ENCODE data around the gene PTCD3. TPM values are rescaled to one million over a fixed set of nuclear protein-coding genes. Genes with fewer than 3 reads are reported as not detected.

PTCD3 gene
- total RNA-seq, 1 donor from 2014 or later, result 169 TPM

GRCh38 chr2:86102157-86102556 is 3.9 kb upstream of the PTCD3 start:
- Mint-ChIP-seq H3K4me3 (no peak overlapping the region), H3K27me3 (no peaks in the 10 kb centered on the region), H3K9me3 (no peaks in the 10 kb centered on the region), H3K36me3 (ENCODE audit: low read depth) (peaks cover 47% of the 10 kb centered on the region), H3K4me1 (peaks cover 38% of the 10 kb centered on the region), H3K27ac (no peak overlapping the region)
- DNase-seq, result no peak
- intact Hi-C loops (cut with micrococcal nuclease), result no loop called here

- H3K27me3 Mint-ChIP-seq, result no peaks in the 10 kb centered on the region
- peak within 1 kb of the TSS; percentile 96 for H3K27ac Mint-ChIP-seq
- H3K9me3 Mint-ChIP-seq, result no peaks in the 10 kb centered on the region
- H3K4me1 Mint-ChIP-seq, result peaks cover 43% of the 10 kb centered on the region
- peak within 1 kb of the TSS; percentile 94 for H3K4me3 Mint-ChIP-seq
- intact Hi-C loops (cut with micrococcal nuclease), result loop anchor here (1.0 to 5.0 kb wide), 4 partner anchors 37 to 778 kb away; partner anchors contain the start of genes MRPL35, TGOLN2 and USP39
- peak; percentile 95 for DNase-seq
- peaks cover 52% of the 10 kb centered on the region for H3K36me3 Mint-ChIP-seq (ENCODE audit: low read depth)
Observed at GRCh38 chr2:86105252-86105968, 625 bp upstream of the PTCD3 start, which contains the start of gene POLR1A. Gene POLR1A (minus strand): TSS chr2:86105886. CDS start chr2:86105776, 110 bp downstream.

GRCh38 chr2:86107031-86107430 is 996 bp downstream of the PTCD3 start:
- intact Hi-C loops (cut with micrococcal nuclease), result loop anchor here (2.0 to 5.0 kb wide), 5 partner anchors 35 to 780 kb away; partner anchors contain the start of genes KDM3A, TGOLN2 and USP39

GRCh38 chr2:86118130-86118529 is 12.1 kb downstream of the PTCD3 start:
- Mint-ChIP-seq H3K9me3 (no peaks in the 10 kb centered on the region), H3K36me3 (ENCODE audit: low read depth) (peaks cover 67% of the 10 kb centered on the region), H3K4me1 (peaks cover 7% of the 10 kb centered on the region), H3K27ac (peak overlapping the region; percentile 40), H3K4me3 (no peak overlapping the region), H3K27me3 (no peaks in the 10 kb centered on the region)
- intact Hi-C loops (cut with micrococcal nuclease), result no loop called here
- no peak for DNase-seq

More at GRCh38 chr2:86107031-86107430, 996 bp downstream of the PTCD3 start:
- Mint-ChIP-seq H3K27me3 (no peaks in the 10 kb centered on the region), H3K36me3 (ENCODE audit: low read depth) (peaks cover 56% of the 10 kb centered on the region), H3K4me3 (peak overlapping the region; percentile 94), H3K4me1 (peaks cover 38% of the 10 kb centered on the region), H3K27ac (peak overlapping the region; percentile 96), H3K9me3 (no peaks in the 10 kb centered on the region)
- no peak for DNase-seq

- Mint-ChIP-seq H3K27ac (no peak overlapping the region), H3K4me1 (no peaks in the 10 kb centered on the region), H3K9me3 (no peaks in the 10 kb centered on the region), H3K27me3 (no peaks in the 10 kb centered on the region), H3K36me3 (ENCODE audit: low read depth) (peaks cover 74% of the 10 kb centered on the region), H3K4me3 (no peak overlapping the region)
- intact Hi-C loops (cut with micrococcal nuclease), result no loop called here
- DNase-seq, result no peak
Observed at GRCh38 chr2:86123328-86123925, 17.4 kb downstream of the PTCD3 start.

- intact Hi-C loops (cut with micrococcal nuclease), result no loop called here
- Mint-ChIP-seq H3K9me3 (no peaks in the 10 kb centered on the region), H3K27ac (no peak overlapping the region), H3K4me1 (no peaks in the 10 kb centered on the region), H3K27me3 (no peaks in the 10 kb centered on the region), H3K4me3 (no peak overlapping the region), H3K36me3 (ENCODE audit: low read depth) (peaks cover 73% of the 10 kb centered on the region)
- DNase-seq, result no peak
Observed at GRCh38 chr2:86124683-86125082, 18.6 kb downstream of the PTCD3 start.

GRCh38 chr2:86134709-86135108 is 28.7 kb downstream of the PTCD3 start:
- H3K27ac Mint-ChIP-seq, result no peak overlapping the region
- intact Hi-C loops (cut with micrococcal nuclease), result no loop called here

GRCh38 chr2:86135653-86136052 is 29.6 kb downstream of the PTCD3 start:
- Mint-ChIP-seq H3K27ac (no peak overlapping the region), H3K4me1 (peaks cover 3% of the 10 kb centered on the region), H3K9me3 (no peaks in the 10 kb centered on the region), H3K4me3 (no peak overlapping the region), H3K27me3 (no peaks in the 10 kb centered on the region), H3K36me3 (ENCODE audit: low read depth) (peaks cover 88% of the 10 kb centered on the region)
- DNase-seq, result no peak
- intact Hi-C loops (cut with micrococcal nuclease), result no loop called here

More at GRCh38 chr2:86134709-86135108, 28.7 kb downstream of the PTCD3 start:
- Mint-ChIP-seq H3K4me3 (no peak overlapping the region), H3K27me3 (no peaks in the 10 kb centered on the region), H3K9me3 (no peaks in the 10 kb centered on the region), H3K36me3 (ENCODE audit: low read depth) (peaks cover 86% of the 10 kb centered on the region), H3K4me1 (peaks cover 3% of the 10 kb centered on the region)
- DNase-seq, result no peak

- intact Hi-C loops (cut with micrococcal nuclease), result no loop called here
- no peak overlapping the region for H3K27ac Mint-ChIP-seq
Observed at GRCh38 chr2:86136141-86136540, 30.1 kb downstream of the PTCD3 start.

GRCh38 chr2:86138736-86139625 is 32.9 kb downstream of the PTCD3 start:
- Mint-ChIP-seq H3K9me3 (no peaks in the 10 kb centered on the region), H3K27me3 (no peaks in the 10 kb centered on the region), H3K4me1 (peaks cover 3% of the 10 kb centered on the region), H3K36me3 (ENCODE audit: low read depth) (peaks cover 79% of the 10 kb centered on the region), H3K27ac (no peak overlapping the region), H3K4me3 (no peak overlapping the region)
- intact Hi-C loops (cut with micrococcal nuclease), result no loop called here
- DNase-seq, result no peak

More at GRCh38 chr2:86136141-86136540, 30.1 kb downstream of the PTCD3 start:
- Mint-ChIP-seq H3K4me3 (no peak overlapping the region), H3K27me3 (no peaks in the 10 kb centered on the region), H3K4me1 (peaks cover 3% of the 10 kb centered on the region), H3K36me3 (ENCODE audit: low read depth) (peaks cover 88% of the 10 kb centered on the region), H3K9me3 (no peaks in the 10 kb centered on the region)
- DNase-seq, result no peak

GRCh38 chr2:86139981-86140380 is 33.9 kb downstream of the PTCD3 start:
- H3K4me3 Mint-ChIP-seq, result no peak overlapping the region
- DNase-seq, result no peak
- H3K4me1 Mint-ChIP-seq, result peaks cover 3% of the 10 kb centered on the region
- H3K9me3 Mint-ChIP-seq, result no peaks in the 10 kb centered on the region
- intact Hi-C loops (cut with micrococcal nuclease), result loop anchor here (5.0 kb wide), 1 partner anchor 33 kb away; the partner anchor contains the start of genes POLR1A and PTCD3
- H3K36me3 Mint-ChIP-seq (ENCODE audit: low read depth), result peaks cover 77% of the 10 kb centered on the region
- peak overlapping the region; percentile 25 for H3K27ac Mint-ChIP-seq
- H3K27me3 Mint-ChIP-seq, result no peaks in the 10 kb centered on the region

GRCh38 chr2:86140969-86141392 is 34.9 kb downstream of the PTCD3 start:
- DNase-seq, result no peak
- intact Hi-C loops (cut with micrococcal nuclease), result loop anchor here (5.0 kb wide), 1 partner anchor 34 kb away; the partner anchor contains the start of genes POLR1A and PTCD3
- H3K27ac Mint-ChIP-seq, result peak overlapping the region; percentile 25
- no peaks in the 10 kb centered on the region for H3K27me3 Mint-ChIP-seq
- no peak overlapping the region for H3K4me3 Mint-ChIP-seq
- H3K4me1 Mint-ChIP-seq, result peaks cover 3% of the 10 kb centered on the region
- no peaks in the 10 kb centered on the region for H3K9me3 Mint-ChIP-seq
- H3K36me3 Mint-ChIP-seq (ENCODE audit: low read depth), result peaks cover 71% of the 10 kb centered on the region

GRCh38 chr2:86142436-86143257 is 36.6 kb downstream of the PTCD3 start:
- Mint-ChIP-seq H3K27me3 (no peaks in the 10 kb centered on the region), H3K36me3 (ENCODE audit: low read depth) (peaks cover 68% of the 10 kb centered on the region), H3K9me3 (no peaks in the 10 kb centered on the region), H3K27ac (no peak overlapping the region), H3K4me3 (no peak overlapping the region), H3K4me1 (peaks cover 3% of the 10 kb centered on the region)
- intact Hi-C loops (cut with micrococcal nuclease), result loop anchor here (5.0 kb wide), 1 partner anchor 35 kb away; the partner anchor contains the start of genes POLR1A and PTCD3
- DNase-seq, result no peak

Measured in activated CD4-positive, alpha-beta T cell treated with anti-CD3 and anti-CD28 coated beads, Interleukin-2, amount 10 ng/mL, durations not matched to agents 24 days and 14 days (primary cell).